Esophagus squamous epithelium (tissue), 4 donors: ENCODE measurements around the gene PRPF40A.

ENCODE experiments used
- POLR2A ChIP-seq, 4 donors: fragments of 450-650 bp; IDR thresholded peaks; one replicate each; pipeline ENCODE4 v1.6.1; 2017; ENCODE audit warnings: antibody characterized with exemption in 4 of 4, mild to moderate bottlenecking in 4 of 4, moderate library complexity in 3 of 4
- TF ChIP-seq, protein P1 (sequence below), 6 experiments: fragments of 450-650 bp in 4 of 6; fragments of 200-600 bp in 2 of 6; sonication (generic) in 2 of 6; IDR thresholded peaks; one replicate each; pipeline ENCODE4 v1.5.1; 2016 to 2019; ENCODE audit warnings: antibody characterized with exemption in 6 of 6, mild to moderate bottlenecking in 4 of 6, moderate library complexity in 4 of 6

DNA sequence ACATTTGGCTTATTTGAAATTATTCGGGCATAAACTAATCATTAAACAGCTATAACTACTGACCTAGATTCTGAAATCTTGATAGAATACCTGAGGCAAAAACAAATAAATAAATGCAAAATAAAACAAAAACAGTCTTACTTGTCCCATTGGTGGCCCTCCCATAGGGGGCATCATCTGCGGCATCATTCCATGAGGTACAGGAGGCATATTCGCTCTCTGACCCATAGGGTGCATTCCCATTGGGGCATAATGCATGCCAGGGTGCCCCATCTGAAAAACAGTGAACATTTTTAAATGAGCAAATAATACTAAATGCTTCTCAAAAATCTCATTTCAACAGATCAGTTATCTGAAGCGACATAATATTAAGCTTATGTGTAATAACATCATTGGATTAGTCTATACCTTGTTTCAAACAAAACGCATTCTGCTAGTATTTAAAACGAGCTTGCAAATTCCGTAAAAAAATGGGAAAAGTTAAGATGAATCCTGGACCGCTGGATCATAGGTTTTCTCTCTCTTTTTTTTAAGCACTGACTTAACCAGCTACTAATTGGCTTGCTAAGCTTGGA, 1.3 kb downstream of the PRPF40A start:
- TF ChIP-seq POLR2A (IDR thresholded peaks at IDR 0.05): no peak
- TF ChIP-seq, protein P1, sequence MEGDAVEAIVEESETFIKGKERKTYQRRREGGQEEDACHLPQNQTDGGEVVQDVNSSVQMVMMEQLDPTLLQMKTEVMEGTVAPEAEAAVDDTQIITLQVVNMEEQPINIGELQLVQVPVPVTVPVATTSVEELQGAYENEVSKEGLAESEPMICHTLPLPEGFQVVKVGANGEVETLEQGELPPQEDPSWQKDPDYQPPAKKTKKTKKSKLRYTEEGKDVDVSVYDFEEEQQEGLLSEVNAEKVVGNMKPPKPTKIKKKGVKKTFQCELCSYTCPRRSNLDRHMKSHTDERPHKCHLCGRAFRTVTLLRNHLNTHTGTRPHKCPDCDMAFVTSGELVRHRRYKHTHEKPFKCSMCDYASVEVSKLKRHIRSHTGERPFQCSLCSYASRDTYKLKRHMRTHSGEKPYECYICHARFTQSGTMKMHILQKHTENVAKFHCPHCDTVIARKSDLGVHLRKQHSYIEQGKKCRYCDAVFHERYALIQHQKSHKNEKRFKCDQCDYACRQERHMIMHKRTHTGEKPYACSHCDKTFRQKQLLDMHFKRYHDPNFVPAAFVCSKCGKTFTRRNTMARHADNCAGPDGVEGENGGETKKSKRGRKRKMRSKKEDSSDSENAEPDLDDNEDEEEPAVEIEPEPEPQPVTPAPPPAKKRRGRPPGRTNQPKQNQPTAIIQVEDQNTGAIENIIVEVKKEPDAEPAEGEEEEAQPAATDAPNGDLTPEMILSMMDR (IDR thresholded peaks at IDR 0.05): peak in 4 of 6 experiments; percentile 20 to 66 (median 36)
